Measurements from ENCODE around the gene RUNDC1.
A peak's percentile ranks its signal among the peaks of the same experiment; 100 is the strongest.
"Not testable (repeated sequence)": the region's sequence is repeated elsewhere in the genome, so short reads cannot be mapped to it uniquely, and the experiment has no call there.

RUNDC1 gene

DNA sequence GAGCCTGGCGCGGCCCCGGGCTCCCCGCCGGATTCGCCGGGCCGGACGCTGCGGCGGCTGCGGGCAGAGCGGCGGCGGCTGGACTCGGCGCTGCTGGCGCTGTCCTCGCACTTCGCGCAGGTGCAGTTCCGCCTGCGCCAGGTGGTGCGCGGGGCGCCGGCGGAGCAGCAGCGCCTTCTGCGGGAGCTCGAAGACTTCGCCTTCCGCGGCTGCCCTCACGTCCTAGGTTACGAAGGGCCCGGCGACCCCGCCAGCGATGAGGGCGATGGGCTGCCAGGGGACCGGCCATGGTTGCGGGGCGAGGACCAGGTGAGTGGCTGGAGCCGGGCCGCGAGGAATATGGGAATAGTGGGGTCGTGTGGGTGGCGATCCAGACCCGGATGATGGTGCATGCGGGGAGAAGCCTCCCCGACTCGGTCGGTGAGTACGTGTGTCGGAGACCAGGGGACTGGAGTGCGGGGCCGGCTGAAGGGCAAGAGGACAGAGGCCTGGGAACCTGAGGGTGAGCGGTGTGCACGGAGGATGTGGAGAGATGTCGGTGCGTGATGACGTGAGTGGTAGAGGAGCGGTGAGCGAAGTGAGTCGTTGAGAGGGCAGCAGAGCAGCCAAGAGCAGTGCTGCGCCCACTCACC lies 517 bp downstream of the RUNDC1 start:
- Mint-ChIP-seq H3K9me3 (no peaks in the 10 kb centered on the region), H3K27me3 (no peaks in the 10 kb centered on the region), H3K27ac (peak overlapping the region; percentile 97), H3K36me3 (ENCODE audit: low read depth) (peaks cover 28% of the 10 kb centered on the region), H3K4me1 (ENCODE audit: low read depth) (peaks cover 47% of the 10 kb centered on the region), H3K4me3 (peak overlapping the region; percentile 90)

DNA sequence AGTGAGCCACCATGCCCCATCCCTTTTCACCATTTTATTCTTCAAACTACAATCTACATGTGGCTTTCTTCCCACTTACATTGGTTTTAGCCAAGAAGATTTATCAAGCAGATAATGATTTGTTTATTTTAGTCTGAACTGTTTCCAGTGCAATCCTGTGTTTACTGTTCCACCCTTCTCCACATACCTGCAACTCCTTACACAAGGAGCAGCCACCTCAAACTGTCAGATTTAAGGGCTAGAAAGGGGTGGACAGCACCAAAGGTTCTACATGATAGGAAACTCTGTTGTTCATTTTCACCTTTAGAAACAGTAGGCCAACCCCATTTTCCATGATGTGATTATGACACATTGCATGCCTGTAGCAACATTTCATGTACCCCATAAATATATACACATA lies 1.9 kb downstream of the RUNDC1 start:
- H3K9me3 Mint-ChIP-seq = no peaks in the 10 kb centered on the region
- peak overlapping the region; percentile 77 for H3K27ac Mint-ChIP-seq
- H3K27me3 Mint-ChIP-seq = no peaks in the 10 kb centered on the region
- H3K4me1 Mint-ChIP-seq (ENCODE audit: low read depth) = peaks cover 48% of the 10 kb centered on the region
- peaks cover 30% of the 10 kb centered on the region for H3K36me3 Mint-ChIP-seq (ENCODE audit: low read depth)
- peak overlapping the region; percentile 90 for H3K4me3 Mint-ChIP-seq

DNA sequence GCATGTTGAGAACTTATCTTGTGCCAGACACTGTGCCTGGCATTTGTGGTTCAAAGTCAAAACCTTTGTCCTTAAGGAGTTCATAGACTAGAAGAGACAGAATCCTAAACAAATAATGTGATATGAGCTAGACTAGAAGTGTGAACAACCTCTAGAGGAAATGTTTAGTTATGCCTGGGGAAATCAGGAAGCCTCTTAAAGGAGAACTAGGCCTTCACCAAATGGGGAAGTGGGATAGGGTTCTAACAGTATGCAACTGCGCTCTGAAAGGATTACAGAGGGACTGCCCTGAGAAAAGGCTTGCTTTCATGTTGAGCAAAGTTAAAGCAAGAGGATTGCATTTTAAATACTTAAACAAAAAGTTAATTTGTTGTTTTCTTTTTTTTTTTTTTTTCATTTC lies 4.9 kb downstream of the RUNDC1 start:
- H3K4me1 Mint-ChIP-seq (ENCODE audit: low read depth) = peaks cover 40% of the 10 kb centered on the region
- no peaks in the 10 kb centered on the region for H3K9me3 Mint-ChIP-seq
- no peaks in the 10 kb centered on the region for H3K27me3 Mint-ChIP-seq
- peak overlapping the region; percentile 53 for H3K4me3 Mint-ChIP-seq
- peaks cover 54% of the 10 kb centered on the region for H3K36me3 Mint-ChIP-seq (ENCODE audit: low read depth)
- H3K27ac Mint-ChIP-seq = no peak overlapping the region

DNA sequence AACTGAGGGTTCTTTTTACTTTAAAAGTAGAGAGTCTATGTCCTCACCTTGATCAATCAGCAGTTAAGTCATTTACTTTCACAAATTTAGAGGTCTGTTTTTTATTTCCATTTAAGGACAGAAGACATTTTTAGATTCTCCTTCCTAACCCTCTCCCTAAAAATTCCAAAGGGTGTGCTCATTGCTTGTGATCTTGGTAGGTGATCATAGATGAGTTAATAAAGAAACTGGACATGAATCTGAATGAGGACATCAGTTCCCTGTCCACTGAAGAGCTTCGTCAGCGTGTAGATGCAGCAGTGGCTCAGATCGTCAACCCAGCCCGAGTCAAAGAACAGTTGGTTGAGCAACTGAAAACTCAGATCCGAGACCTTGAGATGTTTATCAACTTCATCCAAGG lies 8.8 kb downstream of the RUNDC1 start:
- no peak overlapping the region for H3K27ac Mint-ChIP-seq
- H3K4me1 Mint-ChIP-seq (ENCODE audit: low read depth) = peaks cover 20% of the 10 kb centered on the region
- H3K9me3 Mint-ChIP-seq = no peaks in the 10 kb centered on the region
- no peak overlapping the region for H3K4me3 Mint-ChIP-seq
- peaks cover 69% of the 10 kb centered on the region for H3K36me3 Mint-ChIP-seq (ENCODE audit: low read depth)
- H3K27me3 Mint-ChIP-seq = no peaks in the 10 kb centered on the region

DNA sequence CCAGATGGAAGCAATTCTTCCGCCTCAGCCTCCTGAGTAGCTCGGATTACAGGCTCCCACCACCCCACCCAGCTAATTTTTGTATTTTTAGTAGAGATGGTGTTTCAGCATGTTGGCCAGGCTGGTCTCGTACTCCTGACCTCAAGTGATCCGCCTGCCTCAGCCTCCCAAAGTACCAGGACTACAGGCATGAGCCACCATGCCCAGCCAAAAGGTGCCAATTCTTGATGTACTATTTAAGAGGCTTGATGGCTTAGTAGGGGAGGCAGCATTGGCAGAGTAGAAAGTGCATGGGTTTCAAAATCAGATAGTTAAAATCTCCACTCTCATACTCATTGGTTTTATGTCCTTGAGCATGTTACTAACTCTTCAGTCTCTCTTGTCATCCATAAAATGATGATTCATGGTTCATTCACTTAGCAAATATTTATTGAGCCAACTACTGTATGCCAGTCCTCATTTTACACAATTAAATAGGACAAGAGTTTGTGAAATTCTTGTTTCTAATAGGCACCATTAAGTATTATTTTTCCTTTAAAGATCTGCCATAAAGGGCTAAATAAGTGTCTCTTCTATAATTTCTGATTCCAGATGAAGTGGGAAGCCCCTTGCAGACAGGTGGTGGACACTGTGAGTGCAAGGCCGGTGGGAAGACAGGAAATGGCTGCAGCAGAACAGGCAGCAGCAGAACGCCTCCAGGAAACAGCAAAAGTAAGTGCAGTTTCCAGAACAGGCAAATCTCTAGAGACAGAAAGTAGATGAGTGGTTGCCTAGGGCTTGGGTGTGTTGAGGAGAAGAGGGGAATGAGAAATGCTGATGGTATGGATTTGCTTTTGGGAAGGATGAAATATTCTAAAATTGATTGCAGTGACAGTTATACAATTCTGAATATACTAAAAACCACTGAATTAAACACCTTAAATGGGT lies 9.6 kb downstream of the RUNDC1 start:
- Mint-ChIP-seq H3K36me3 (ENCODE audit: low read depth) (peaks cover 71% of the 10 kb centered on the region), H3K4me3 (no peak overlapping the region), H3K27ac (peak overlapping the region; percentile 76), H3K9me3 (no peaks in the 10 kb centered on the region), H3K4me1 (ENCODE audit: low read depth) (peaks cover 14% of the 10 kb centered on the region), H3K27me3 (no peaks in the 10 kb centered on the region)

DNA sequence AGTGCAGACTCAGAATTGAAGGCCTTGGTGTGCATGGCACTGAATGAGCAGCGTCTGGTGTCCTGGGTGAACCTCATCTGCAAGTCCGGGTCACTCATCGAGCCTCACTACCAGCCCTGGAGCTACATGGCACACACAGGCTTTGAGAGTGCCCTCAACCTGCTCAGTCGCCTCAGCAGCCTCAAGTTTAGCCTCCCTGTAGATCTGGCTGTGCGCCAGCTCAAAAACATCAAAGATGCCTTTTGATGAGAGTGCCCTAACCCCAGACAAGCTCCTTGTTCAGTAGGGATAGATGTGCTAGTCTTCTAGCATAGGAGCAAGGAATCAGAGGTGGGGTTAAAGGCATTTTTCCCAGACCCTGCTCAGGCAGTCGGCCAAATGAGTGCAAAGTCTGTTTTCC lies 11.1 kb downstream of the RUNDC1 start:
- no peaks in the 10 kb centered on the region for H3K9me3 Mint-ChIP-seq
- no peak overlapping the region for H3K27ac Mint-ChIP-seq
- H3K27me3 Mint-ChIP-seq = no peaks in the 10 kb centered on the region
- H3K36me3 Mint-ChIP-seq (ENCODE audit: low read depth) = peaks cover 65% of the 10 kb centered on the region
- H3K4me1 Mint-ChIP-seq (ENCODE audit: low read depth) = peaks cover 4% of the 10 kb centered on the region
- H3K4me3 Mint-ChIP-seq = no peak overlapping the region

DNA sequence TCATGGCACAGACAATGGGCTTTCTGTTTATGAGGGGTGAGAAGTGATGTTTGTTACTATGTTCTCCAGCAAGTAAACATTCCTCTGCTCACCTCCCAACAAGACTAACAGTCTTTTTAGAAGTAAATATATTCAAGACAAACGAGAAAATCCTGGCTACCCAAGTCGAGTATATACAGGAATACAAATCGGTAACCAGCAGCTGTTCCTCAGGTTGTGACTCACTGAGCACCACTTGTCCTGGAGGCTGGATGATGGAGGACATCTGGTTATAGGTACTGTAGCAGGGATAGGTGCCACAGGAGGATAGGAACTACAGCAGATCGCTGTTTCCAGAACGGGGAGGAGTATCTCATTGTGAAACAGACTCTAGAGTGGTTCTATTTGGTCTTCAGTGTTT lies 12.5 kb downstream of the RUNDC1 start:
- H3K4me3 Mint-ChIP-seq = no peak overlapping the region
- H3K4me1 Mint-ChIP-seq (ENCODE audit: low read depth) = peaks cover 14% of the 10 kb centered on the region
- H3K36me3 Mint-ChIP-seq (ENCODE audit: low read depth) = peaks cover 61% of the 10 kb centered on the region
- H3K9me3 Mint-ChIP-seq = no peaks in the 10 kb centered on the region
- H3K27ac Mint-ChIP-seq = no peak overlapping the region
- H3K27me3 Mint-ChIP-seq = no peaks in the 10 kb centered on the region

DNA sequence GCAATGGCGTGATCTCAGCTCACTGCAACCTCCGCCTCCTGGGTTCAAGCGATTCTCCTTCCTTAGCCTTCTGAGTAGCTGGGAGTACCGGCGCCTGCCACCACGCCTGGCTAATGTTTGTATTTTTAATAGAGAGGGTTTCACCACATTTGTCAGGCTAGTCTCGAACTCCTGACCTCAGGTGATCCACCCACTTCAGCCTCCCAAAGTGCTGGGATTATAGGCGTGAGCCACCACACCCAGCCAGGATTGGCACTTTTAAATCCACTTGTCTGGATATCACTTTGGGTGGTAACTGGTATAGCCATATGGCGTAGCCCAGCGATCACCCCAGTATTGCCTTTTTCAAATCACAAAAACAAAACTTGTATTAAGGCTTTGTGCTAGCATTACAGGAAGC lies 13.5 kb downstream of the RUNDC1 start:
- not testable (repeated sequence) for H3K4me3 Mint-ChIP-seq, H3K9me3 Mint-ChIP-seq, H3K27ac Mint-ChIP-seq, H3K27me3 Mint-ChIP-seq
- H3K36me3 Mint-ChIP-seq (ENCODE audit: low read depth) = peaks cover 59% of the 10 kb centered on the region
- peaks cover 19% of the 10 kb centered on the region for H3K4me1 Mint-ChIP-seq (ENCODE audit: low read depth)

DNA sequence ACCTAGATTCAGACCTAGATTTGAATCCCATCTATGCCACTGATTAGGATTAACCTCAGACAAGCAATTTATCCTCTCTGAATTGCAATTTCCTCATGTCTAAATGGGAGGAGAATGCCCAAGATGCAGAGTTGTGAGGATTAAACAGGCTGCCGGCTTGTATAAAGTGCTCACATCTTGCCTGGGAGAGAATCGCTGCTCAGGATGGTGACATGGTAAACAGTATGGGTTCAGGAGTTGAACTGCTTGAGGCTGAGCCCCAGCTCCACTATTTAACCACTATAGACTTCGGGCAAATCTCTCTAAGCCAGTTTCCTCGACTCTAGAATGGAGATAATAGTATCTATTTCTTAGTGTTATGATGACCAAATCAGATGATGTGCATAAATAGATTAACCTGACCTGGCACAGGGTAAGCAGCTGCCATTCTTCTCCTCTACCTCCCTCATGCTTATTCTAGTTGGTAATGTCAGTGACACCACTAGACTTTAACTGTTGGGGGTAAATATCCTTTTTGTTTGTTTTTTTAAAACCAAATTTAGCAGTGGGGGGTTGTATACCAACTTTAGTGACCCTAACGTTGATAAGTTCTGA lies 17.1 kb downstream of the RUNDC1 start:
- Mint-ChIP-seq H3K27me3 (no peaks in the 10 kb centered on the region), H3K36me3 (ENCODE audit: low read depth) (peaks cover 60% of the 10 kb centered on the region), H3K4me3 (peak overlapping the region; percentile 98), H3K9me3 (no peaks in the 10 kb centered on the region), H3K4me1 (ENCODE audit: low read depth) (peaks cover 41% of the 10 kb centered on the region), H3K27ac (peak overlapping the region; percentile 99)

DNA sequence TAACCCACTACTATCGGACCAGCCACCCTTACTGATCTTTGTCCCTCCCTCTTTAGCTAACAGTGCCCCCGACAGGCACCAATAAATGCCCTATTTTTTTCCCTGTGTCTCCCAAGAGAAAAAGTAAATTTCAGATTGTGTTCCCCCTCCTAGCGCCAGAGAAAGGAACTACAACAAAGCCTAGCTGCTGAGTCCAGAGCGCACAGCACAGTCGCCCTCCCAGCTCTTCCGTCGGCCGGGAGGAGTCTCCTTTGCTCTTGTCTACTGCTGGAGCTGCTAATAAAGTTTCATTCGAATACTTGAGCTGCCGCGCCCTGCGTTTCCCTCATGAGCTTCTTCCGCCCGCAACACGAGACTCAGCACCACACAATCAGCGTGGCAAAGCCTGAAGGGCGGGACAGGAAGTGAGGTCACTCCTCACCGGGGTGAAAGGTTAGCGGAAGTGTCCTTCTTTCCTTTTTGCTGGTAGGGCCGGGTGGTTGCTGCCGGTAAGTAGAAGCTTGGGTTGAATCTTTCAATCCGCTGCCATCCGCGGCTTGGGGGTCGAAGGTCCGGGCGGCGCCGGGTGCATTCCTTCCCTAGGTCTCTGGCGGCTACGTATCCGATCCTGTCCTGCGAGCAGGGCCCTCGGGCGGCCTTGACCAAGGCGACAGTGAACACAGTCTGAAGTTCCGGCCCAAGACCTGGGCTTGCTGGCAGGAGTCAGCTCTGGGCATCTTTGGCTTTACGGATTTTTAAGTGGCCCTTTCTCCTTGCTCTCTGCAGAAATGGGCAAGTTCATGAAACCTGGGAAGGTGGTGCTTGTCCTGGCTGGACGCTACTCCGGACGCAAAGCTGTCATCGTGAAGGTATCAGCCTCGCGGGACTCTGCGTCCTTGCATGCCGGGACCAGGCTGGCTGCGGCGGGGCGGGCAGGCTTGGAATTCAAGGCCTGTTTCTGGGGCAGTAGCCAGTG lies 17.9 kb downstream of the RUNDC1 start, which contains the start of gene RPL27:
Gene RPL27, plus strand, starts transcription at position 436 of the 955 bp plus-strand sequence. Its CDS starts 332 bp downstream, at position 768.
- peak within 1 kb of the TSS; percentile 98 for H3K4me3 Mint-ChIP-seq
- H3K27ac Mint-ChIP-seq = peak within 1 kb of the TSS; percentile 99
- H3K36me3 Mint-ChIP-seq (ENCODE audit: low read depth) = peaks cover 60% of the 10 kb centered on the region
- peaks cover 46% of the 10 kb centered on the region for H3K4me1 Mint-ChIP-seq (ENCODE audit: low read depth)
- no peaks in the 10 kb centered on the region for H3K27me3 Mint-ChIP-seq
- no peaks in the 10 kb centered on the region for H3K9me3 Mint-ChIP-seq

DNA sequence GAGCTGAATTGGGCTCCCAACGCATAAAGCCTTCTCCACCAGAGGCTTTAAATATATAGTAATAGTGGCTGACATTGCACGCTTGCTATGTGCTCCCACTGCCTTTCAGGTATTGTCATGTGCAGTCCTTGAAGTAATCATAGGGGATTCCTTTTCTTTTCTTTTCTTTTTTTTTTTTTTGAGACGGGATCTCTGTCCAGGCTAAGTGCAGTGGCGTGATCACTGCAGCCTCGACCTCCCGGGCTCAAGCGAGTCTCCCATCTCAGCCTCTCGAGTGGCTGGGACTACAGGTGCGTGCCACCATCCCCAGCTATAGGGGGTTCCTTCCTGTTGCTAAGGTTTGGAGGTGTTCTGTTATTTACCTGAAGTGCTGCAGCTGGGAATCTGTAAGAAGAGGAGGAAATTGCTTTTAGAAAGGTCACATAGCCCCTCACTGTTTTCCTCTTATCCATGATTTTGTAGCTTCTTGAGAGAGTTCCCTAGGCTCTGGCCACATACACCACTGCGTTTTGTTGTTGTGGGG lies 18.7 kb downstream of the RUNDC1 start:
- H3K9me3 Mint-ChIP-seq = no peaks in the 10 kb centered on the region
- H3K36me3 Mint-ChIP-seq (ENCODE audit: low read depth) = peaks cover 62% of the 10 kb centered on the region
- H3K4me1 Mint-ChIP-seq (ENCODE audit: low read depth) = peaks cover 53% of the 10 kb centered on the region
- peak overlapping the region; percentile 98 for H3K4me3 Mint-ChIP-seq
- H3K27me3 Mint-ChIP-seq = no peaks in the 10 kb centered on the region
- peak overlapping the region; percentile 99 for H3K27ac Mint-ChIP-seq

DNA sequence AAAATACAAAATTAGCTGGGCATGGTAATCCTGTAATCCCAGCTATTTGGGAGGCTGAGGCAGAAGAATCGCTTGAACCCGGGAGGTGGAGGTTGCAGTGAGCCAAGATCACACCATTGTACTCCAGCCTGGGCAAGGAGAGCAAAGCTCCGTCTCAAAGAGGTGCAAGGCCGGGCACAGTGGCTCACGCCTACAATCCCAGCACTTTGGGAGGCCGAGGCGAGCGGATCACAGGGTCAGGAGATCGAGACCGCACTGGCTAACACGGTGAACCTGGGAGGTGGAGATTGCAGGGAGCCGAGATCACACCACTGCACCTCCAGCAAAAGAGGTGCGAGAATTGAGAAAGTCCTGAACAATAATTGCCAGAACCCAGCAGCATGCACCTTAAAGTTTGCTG lies 20.5 kb downstream of the RUNDC1 start:
- peaks cover 64% of the 10 kb centered on the region for H3K4me1 Mint-ChIP-seq (ENCODE audit: low read depth)
- H3K27ac Mint-ChIP-seq = peak overlapping the region; percentile 83

DNA sequence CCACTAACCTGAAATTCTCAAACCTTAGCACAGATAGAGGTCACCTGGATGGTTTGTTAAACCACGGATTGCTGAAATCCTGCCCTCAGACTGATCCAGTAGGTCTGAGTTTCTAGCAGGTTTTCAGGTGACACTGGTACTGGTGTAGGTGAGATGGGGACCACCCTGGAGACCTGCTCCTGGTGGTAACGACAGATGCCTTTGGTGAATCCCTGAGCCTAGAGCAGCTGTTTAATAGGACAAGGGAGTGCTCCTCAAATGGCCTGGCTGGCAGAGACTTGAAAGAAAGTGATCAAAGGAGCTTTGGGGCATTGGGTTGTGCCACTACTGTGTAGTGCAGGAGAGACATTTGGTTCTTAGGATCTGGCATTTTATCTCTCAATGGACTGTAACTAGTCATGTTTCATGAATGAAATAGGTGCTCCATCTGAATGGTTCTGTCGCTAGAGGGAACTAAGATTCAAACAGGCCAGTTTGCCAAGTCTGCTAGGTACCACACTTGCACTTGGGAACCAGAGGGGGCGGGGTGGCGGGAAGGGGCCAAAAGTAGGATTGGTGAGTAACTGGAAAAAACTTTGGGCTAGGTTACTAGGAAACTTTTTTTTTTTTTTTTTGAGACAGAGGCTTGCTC lies 23.3 kb downstream of the RUNDC1 start:
- peaks cover 58% of the 10 kb centered on the region for H3K4me1 Mint-ChIP-seq (ENCODE audit: low read depth)
- H3K9me3 Mint-ChIP-seq = no peaks in the 10 kb centered on the region
- H3K36me3 Mint-ChIP-seq (ENCODE audit: low read depth) = peaks cover 51% of the 10 kb centered on the region
- H3K4me3 Mint-ChIP-seq = no peak overlapping the region
- H3K27ac Mint-ChIP-seq = peak overlapping the region; percentile 14
- no peaks in the 10 kb centered on the region for H3K27me3 Mint-ChIP-seq

More for the DNA sequence above, 20.5 kb downstream of the RUNDC1 start:
- H3K9me3 Mint-ChIP-seq, H3K27me3 Mint-ChIP-seq: not testable (repeated sequence)
- Mint-ChIP-seq H3K36me3 (ENCODE audit: low read depth) (peaks cover 55% of the 10 kb centered on the region), H3K4me3 (peak overlapping the region; percentile 67)
